ENCODE measurements around the gene CALCOCO1. TPM values are rescaled to one million over a fixed set of nuclear protein-coding genes. Genes with fewer than 3 reads are reported as not detected.

The CALCOCO1 gene
- total and polyA plus RNA-seq, 10 of the 15 experiments (the other 5 are each of a cell fraction or from before 2014, with no cell fraction given), result 2.8 to 55.9 (median 13.7) TPM

GRCh38 chr12:53694756-53695151, 32.5 kb downstream of the CALCOCO1 start:
- ChIA-PET CTCF (interaction anchor here (1.0 to 1.1 kb wide), 2 partner anchors 49 to 51 kb away, joined by 3 read pairs; no protein-coding TSS in a partner anchor), SMC1A (ENCODE audit: uncharacterized antibody, unreplicated experiment) (interaction anchor here (1.6 kb wide), 1 partner anchor 151 kb away, joined by 5 read pairs; no protein-coding TSS in a partner anchor), RAD21 (ENCODE audit: unreplicated experiment) (interaction anchor here (0.9 to 1.0 kb wide), 2 partner anchors 10 to 52 kb away, joined by 3 to 4 read pairs; no protein-coding TSS in a partner anchor), POLR2A (no interaction called here)
- Histone ChIP-seq H3K4me3 (no peak overlapping the region), H4K20me1 (ENCODE audit: control insufficient read depth, insufficient read depth) (no peaks in the 10 kb centered on the region), H3K9ac (ENCODE audit: control insufficient read depth, insufficient read depth, low read length) (no peak overlapping the region), H3K36me3 (ENCODE audit: control insufficient read depth in 2 of 2, insufficient read depth in 2 of 2, low read length in 1 of 2) (no peaks in the 10 kb centered on the region), H3K27me3 (replicated peaks in 1 of 2; ENCODE audit: control insufficient read depth in 2 of 2, insufficient read depth in 2 of 2, low read length in 1 of 2) (peaks cover 16 to 34% of the 10 kb centered on the region in 2 experiments), H3K9me3 (replicated peaks; ENCODE audit: control insufficient read depth, insufficient read depth, low read length) (no peaks in the 10 kb centered on the region; the same call in 2 of the 3 replicates), H3K4me2 (ENCODE audit: control insufficient read depth, insufficient read depth) (no peak overlapping the region), H2AFZ (ENCODE audit: control insufficient read depth, low read depth, low read length) (no peak overlapping the region), H3K4me1 (ENCODE audit: control insufficient read depth, insufficient read depth, low read length) (peaks cover 5% of the 10 kb centered on the region; the same call in 1 of the 2 replicates), H3K79me2 (ENCODE audit: control insufficient read depth, insufficient read depth, low read length) (no peaks in the 10 kb centered on the region), H3K27ac (ENCODE audit: control insufficient read depth, insufficient read depth) (no peak overlapping the region)
- 47% methylated on average over 13 of the region's 16 CpGs for WGBS (ENCODE audit: insufficient coverage, insufficient replicate concordance, low lambda C conversion rate, missing lambda C conversion rate)
- intact Hi-C loops (cut with micrococcal nuclease; ENCODE audit: unreplicated experiment) (no loop called here), in situ Hi-C loops (cut with MboI) (no loop called here)
- DNase-seq (ENCODE audit: low read depth, low spot score) (no peak), ATAC-seq (no peak), FAIRE-seq (no peak)
- no peak for TF ChIP-seq RAD21 (IDR thresholded peaks at IDR 0.05; ENCODE audit: insufficient read depth, low read depth, low read length)
- TF ChIP-seq HCFC1 (IDR thresholded peaks at IDR 0.05; ENCODE audit: low read length), result no peak
- no peak for TF ChIP-seq WRNIP1 (IDR thresholded peaks at IDR 0.05; ENCODE audit: borderline replicate concordance, low read depth, low read length)
- no peak for TF ChIP-seq FOS (IDR thresholded peaks at IDR 0.05; ENCODE audit: borderline replicate concordance, extremely low read depth, insufficient read length)
- no peak for TF ChIP-seq ELK1 (IDR thresholded peaks at IDR 0.05; ENCODE audit: low read depth, low read length)
- no peak for TF ChIP-seq IRF4 (IDR thresholded peaks at IDR 0.05; ENCODE audit: low read depth, low read length)
- no peak for TF ChIP-seq CREB1 (IDR thresholded peaks at IDR 0.05; ENCODE audit: low read depth)
- TF ChIP-seq NR2F1 (conservative IDR thresholded peaks at IDR 0.05), result no peak
- BruUV-seq (replicated peaks), result no TSS peak

All from GM12878 (cell line).